Limb (tissue), 2 donors: ENCODE measurements around the gene GSK3A.
A peak's percentile ranks its signal among the peaks of the same experiment; 100 is the strongest.

ENCODE experiments used
- DNase-seq, 2 donors: peaks; one replicate each; pipeline ENCODE4 v3.0.0-alpha.2; 2016; ENCODE audit errors: extremely low spot score in 2 of 2

Gene GSK3A

DNA sequence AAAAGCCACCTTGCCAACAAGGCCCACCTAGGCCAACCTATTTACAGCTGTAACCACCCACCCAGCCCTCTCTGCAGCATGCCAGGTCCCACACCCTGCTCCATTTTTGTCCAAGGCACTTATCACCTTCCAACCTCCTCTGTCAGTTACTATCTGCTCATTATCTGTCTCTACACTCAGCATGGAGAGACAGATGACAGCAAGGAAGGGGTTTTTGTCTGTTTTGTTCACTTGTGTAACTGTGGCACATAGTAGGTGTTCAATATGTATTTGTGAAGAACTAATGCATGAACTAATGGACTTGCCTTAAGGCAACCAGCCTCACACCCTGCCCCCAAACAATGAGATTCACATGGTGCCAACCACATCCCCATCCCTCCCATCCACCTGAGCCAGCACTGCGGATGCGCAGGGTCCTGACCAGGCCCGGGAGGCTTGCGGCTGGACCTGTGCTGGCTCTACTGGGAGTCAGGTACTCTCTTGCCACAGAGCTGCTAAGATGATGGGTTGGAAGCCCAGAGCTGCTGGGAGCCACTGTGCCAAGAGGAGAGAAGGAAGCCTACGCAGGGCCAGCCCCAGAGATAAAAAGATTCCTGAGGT lies 42.2 kb downstream of the GSK3A start:
- DNase-seq, result no peak

DNA sequence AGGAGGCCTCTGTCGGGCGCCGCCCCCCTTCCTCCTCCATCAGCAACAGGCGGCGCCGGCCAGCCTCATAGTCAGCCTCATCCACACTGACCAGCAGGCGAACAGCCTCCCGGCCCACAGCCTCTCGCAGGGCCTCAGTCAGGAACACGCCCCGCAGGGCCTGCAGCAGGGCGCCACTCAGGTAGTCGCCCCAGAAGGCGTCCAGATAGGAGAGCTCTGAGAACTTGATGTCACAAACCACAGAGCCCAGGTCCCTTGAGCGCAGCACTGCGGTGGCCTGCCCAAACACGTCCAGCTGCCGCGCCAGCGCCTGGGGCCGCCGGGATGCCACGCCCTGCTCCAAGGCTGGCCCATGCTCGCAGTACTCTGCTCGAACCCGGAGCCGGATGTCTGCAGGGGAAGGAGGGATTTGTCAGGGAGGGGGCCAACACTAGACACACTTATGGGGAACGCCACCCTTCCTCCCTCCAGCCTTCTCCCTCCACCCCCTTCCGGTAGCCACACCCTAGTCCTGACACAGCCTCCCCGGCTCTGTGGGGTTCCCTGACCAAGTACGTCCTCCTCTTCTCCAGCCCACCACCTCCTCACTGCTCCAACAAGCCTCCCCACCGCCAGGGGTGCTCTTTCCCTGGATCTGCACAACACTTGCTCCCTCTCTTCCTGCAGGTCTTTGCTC lies 42.8 kb downstream of the GSK3A start:
- no peak for DNase-seq

DNA sequence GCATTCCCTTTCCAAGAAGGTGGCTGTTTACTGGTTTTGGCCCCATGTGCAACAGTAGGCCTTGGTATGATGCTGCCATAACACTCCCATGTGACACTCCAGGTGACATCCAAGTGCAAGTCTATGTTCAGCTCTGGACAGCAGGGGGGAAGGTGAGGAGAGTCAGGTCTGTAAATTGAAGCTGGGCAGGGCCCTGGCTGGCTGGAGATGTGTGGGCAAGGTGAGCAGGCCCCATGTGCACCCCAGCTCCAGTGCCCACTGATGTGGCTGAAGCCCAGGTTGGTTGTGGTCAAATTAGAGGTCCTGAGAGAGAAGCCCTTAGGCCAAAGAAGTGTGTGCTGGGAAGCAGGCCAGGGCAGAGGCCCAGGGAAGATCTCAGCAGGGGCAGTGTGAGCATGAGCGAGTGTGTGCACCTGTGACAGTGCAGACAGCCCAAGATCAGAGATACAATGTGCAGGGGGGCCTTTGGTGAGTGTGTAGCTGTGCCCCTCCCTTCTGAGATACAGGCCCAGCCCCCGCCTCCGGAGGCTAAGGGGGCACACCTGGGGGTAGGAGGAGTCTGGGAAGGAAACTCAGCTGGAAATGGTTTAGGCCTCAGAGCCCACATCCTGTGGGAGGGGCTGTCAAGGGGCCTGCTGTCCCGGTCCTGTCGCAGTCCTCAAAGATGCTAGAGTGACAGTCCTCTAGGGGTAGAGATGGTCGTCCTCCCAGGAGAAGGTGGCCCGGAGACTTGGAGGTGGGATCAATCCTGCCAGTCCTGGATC lies 43.5 kb downstream of the GSK3A start:
- no peak for DNase-seq

DNA sequence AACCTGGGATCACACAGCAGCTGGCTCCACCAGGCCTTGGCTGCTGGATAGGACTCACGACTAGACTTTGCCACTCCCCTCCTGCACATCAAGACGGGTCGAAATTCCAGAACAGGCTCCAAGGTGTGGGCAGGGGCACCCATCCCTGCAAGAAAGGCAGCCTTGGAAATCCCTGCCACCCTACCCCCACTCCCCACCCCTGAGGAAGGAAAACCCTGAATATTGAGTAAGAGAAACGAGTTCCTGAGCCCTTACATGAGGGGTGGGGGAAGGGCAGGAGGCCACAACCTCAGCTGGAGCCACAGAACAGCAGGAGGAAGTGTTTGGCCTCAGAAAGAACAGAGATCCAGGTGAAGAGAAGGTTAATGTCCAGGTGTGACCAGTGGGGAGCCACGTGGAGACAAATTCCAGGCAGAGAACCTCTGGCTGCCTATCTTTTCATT lies 45.0 kb downstream of the GSK3A start:
- peak in 1 of 2 donors; percentile 4 for DNase-seq

DNA sequence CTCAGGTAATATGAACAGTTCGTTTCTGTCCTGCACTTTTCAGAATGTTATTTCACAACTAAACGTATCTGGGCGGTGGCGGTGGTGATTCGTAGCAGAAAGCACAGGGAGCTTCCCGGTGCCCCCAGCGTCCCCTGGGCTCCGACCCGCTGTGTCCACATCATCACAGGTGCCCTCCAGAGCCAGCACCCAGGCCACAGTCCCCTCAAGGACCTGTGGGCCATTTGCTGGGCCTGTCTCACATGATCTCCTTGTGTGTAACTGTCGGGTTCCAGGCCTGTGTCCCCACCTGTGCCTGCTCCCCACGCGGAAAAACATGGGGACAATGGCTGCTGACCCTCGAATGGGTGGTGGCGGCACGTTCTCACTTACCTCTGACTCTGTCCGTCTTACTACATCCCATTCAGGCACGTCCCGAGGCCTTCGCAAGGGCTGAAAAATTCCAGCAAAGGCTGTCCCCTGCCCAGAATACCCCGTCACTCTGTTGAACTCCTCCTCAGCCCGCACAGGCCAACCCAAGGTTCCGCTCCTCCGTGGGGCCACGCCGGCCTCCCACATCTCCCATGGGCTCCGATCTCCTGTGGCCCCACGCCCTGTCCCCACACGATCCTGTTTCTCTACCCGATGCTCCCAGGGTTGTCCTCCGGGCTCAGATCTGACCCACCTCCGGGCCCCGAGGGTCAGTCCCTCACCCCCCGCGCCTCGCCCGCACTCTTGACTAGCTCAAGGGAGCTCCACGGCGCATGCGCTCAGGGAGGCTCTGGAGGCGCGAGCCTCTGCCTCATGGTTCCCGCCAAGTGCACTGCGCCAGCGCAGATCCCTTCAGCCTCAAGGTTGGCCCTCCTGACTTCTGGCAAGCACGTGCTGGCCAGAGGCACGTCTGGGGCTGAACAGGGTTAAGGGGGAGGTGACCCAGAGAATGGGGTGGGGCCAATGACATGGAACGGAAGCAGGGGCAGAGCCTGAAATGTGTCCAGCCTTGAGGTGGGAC lies 46.1 kb downstream of the GSK3A start:
- peak in 1 of 2 donors; percentile 11 for DNase-seq

DNA sequence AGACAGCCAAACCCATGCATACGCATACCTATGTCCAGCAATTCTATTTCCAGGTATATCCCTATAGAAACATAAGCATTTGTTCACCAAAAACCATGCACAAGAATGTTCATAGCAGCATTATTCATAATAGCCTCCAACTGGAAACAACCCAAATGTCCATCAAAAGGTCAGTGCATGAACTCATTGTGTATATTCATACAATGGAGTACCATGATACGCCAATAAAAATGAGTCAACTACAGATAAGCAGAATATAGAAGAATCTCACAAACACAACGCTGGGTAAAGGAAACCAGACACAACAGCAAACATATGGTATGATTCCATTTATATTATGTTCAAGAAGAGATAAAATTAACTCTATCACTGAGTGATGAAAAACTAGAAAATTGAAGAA lies 48.7 kb downstream of the GSK3A start:
- DNase-seq, result no peak

DNA sequence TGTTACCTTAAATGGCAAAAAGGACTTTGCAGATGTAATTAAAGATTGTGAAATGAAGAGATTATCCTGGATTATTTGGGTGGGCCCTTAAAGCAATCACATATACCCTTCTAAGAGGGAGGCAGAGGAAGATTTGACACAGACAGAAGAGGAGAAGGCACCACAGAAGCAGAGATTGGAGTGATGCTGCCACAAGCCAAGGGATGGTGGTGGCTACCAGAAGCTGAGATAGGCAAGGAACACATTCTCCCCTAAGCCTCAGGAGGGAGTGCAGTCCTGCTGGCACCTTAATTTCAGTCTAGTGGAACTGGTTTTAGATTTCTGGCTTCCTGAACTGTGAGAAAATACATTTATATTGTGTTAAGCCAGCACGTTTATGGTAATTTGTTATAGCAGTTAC lies 49.1 kb downstream of the GSK3A start:
- DNase-seq, result no peak

DNA sequence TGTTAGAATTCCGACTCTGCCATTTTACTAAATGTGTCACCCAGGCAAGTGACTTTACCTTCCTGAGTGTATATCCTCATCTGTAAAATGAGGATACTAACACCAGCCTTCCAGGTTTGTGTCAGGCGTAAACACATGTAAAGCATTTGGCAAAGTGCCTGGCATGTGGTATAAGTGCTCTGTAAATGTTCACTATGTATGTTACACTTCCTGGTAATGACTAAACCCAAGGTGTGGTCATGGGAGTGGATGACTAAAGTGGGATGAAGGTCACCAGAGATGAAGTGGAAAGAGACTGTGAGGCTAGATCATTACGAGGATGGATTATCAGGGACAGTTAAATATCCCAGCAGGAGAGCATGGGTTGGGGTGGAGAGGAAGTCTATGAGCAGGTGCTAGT lies 50.5 kb downstream of the GSK3A start:
- peak in 1 of 2 donors; percentile 6 for DNase-seq

DNA sequence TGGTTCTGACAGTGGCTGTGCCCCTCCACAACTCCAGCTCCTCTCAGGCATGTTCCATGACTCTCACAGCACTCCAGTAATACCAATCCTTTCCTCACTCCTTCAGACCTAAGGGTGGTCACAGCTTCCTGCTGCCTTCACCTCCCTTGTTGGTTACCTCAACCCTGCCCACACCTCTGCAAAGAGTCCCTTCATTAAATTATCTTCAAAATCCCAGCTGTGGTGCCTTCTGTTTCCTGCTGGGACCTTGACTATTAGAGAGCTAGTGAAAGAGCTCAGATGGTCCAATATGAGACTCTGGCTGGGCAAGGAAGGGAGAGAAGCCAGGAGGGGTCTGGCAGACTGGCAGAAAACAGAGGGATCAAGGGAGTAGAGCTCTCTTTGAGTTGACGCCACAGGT lies 51.1 kb downstream of the GSK3A start:
- no peak for DNase-seq

DNA sequence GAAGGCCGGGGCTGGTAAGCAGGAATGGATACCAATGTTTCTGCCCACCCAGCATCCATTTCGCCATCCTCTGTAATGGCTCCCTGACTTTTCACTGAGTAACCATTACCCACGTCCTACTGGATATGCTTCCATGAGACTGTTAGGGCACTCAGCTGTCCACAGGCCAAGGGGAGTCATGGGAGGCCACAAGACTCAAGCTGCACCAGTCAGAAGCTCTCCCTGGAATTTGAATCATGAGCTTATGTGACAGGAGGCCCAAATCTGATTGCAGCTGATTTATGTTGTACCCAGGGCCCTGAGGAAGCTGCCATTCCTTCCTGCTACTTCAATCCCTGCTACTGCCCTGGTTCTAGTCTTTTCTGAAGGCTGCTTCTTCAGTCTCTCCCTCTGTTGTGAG lies 53.3 kb downstream of the GSK3A start:
- no peak for DNase-seq

DNA sequence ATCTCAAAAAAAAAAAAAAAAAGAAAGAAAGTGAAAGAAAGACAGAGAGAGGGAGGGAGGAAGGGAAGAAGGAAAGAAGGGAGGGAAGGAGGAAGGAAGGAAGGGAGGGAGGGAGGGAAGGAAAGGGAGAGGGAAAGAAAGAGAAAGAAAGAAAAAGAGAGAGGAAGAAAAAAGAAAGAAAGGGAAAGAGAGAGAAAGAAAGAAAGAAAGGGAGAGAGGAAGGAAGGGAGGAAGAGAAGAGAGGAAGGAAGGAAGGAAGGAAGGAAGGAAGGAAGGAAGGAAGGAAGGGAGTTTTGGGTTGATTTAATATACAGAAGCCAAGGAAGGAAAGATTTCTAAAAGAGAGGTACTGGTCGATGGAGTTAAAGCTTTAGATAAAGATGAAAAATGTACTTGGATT lies 53.7 kb downstream of the GSK3A start:
- DNase-seq, result no peak

DNA sequence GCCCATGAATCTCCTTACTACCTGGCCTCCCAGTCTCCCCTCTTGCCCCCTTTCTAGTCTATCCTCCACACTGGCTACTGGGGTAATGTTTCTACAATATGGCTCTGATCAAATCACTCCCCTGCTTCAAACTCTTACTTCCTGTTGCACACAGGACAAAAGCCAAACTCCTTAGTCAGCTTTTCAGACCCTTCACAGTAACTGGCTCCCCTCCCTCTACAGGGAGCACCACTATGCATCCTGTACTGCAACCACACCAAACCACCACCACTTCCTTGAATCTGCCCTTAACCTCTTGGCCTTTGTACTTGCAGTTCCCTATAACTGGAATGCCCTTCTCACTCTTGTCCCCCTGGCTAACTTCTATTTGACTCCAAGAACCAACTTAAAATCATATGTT lies 57.1 kb downstream of the GSK3A start:
- no peak for DNase-seq

DNA sequence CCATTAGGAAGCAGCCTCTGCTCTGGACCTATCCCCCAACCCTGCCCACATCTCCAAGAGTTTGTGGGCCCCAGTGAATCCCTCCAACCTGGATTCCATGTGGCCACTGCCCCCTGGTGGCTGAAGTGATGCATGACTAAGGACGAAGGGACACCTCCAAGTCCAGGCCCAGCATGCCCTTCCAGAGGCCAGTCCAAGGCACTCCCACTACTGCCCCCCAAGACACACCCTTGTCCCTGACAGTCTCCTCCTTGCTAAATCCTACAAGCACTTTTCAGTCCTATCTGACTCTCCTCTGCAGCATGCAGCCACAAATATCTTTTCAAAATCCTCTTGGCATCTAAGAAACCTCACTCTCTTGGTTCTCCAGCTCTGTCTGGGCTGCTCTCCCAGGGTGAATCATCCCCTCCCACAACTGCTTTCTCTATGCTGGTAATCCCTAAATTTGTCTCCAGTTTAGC lies 58.0 kb downstream of the GSK3A start:
- DNase-seq, result peak; percentile 48 to 84
